ENCODE measurements around the gene DPEP3.
"Not testable (repeated sequence)": the region's sequence is repeated elsewhere in the genome, so short reads cannot be mapped to it uniquely, and the experiment has no call there.

Gene DPEP3

GRCh38 chr16:67993207-67994039 lies 13.1 kb upstream of the DPEP3 start:
- DNase-seq = peak; percentile 76

DNA sequence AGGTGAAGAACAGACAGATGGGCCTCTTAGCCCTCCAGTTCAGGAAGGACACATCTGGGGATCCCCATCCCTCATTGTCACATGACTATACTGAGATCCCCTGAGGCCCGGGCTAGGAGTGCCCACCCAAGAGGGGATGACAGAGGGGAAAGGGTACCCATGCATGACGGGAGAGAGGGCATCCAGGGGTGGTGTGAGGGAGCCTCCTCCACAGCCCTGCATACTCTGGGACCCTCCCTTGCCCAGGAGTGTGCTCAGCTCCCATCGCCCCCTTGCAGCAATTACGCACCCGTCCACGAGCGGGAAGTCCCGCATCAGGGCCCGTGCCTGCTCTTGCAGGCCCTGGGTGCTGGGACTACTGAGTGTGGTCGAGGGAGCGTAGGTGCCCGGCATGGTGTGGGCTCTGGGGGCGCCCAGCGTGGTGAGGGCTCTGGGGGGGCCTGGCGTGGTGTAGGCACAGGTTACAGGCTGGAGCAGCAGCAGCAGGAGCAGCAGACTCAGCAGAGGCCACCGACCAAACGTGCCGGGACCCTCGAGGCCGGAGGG lies 12.4 kb upstream of the DPEP3 start:
- DNase-seq = no peak

DNA sequence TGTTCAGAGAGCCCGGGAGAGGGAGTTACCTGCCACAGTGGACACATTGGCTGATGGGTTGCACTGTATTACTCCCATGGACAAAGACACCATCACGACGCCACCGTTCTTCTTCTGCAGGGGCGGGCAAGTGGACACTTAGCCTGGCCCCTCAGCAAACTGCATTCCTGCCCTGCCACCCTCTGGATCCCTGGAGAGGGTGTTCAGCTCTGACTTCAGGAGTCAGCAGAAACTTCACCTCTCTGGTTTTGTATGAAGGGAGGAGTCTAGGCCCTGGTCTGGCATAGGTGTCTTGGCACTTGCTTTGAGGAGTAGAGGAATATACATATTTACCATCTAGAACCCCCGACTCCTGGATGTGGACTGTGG lies 9.7 kb upstream of the DPEP3 start:
- no peak for DNase-seq

DNA sequence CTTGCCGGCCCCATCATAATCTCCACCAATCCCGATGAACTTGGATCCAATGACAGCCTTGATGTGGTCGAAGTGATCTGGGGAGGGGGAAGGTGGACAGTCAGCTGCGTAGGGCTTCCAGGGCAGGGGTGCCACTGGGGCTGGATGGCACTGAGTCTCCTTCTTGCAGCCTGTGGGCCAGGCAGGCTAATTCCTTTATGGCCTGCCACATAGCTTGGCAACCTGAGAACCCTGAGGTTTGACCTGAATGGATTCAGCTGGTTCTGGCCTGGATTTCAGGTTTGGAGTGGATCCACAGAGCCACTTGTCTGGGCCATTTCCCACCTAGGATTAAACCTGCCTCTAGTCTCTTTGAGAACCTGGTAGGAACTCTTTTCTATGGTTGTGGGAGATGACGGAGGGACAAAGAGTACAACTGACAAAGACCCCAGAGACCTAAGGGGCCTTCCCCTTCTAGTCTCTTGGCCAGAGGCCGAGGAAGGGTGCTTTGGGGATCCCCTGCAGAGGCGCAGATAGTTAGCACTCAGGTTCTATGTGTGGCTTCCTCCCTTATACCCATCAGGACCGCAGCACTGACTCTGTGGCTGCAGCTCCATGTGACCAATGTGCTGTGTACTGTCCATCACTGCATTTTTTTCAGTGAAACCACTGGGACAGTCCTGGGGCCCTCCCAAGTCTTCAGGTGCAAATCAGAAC lies 9.2 kb upstream of the DPEP3 start:
- no peak for DNase-seq

DNA sequence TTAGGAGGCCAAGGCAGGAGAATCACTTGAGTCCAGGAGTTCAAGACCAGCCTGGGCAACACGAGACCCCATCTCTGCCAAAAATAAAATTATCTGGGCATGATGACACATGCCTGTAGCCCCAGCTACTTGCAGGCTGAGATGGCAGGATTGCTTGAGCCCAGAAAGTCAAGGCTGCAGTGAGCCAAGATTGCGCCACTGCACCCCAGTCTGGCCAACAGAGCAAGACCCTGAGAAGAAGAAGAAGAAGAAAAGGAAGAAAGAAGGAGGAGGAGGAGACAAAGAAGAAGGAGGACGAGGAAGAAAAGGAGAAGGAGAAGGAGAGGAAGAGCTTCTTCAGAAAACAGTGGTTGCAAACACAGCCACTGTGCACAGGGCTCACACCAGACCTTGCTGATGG lies 8.4 kb upstream of the DPEP3 start:
- no peak for DNase-seq

GRCh38 chr16:67987460-67988160 lies 7.3 kb upstream of the DPEP3 start:
- DNase-seq = no peak

DNA sequence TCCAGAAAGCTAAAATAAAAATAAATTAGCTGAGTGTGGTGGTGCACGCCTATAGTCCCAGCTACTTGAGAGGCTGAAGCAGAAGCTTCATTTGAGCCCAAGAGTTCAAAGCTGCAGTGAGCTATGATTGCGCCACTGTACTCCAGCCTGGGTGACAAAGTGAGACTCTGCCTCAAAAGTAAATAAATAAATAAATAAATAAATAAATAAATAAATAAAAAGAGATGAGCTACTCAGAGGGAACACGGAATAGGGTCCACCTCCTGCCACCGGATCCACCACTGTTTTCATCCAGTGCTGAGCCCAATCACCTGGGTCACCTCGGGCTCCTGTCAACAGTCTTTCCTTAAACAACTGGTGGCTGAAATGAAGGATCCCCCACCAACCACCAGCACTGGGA lies 6.7 kb upstream of the DPEP3 start:
- DNase-seq = no peak

DNA sequence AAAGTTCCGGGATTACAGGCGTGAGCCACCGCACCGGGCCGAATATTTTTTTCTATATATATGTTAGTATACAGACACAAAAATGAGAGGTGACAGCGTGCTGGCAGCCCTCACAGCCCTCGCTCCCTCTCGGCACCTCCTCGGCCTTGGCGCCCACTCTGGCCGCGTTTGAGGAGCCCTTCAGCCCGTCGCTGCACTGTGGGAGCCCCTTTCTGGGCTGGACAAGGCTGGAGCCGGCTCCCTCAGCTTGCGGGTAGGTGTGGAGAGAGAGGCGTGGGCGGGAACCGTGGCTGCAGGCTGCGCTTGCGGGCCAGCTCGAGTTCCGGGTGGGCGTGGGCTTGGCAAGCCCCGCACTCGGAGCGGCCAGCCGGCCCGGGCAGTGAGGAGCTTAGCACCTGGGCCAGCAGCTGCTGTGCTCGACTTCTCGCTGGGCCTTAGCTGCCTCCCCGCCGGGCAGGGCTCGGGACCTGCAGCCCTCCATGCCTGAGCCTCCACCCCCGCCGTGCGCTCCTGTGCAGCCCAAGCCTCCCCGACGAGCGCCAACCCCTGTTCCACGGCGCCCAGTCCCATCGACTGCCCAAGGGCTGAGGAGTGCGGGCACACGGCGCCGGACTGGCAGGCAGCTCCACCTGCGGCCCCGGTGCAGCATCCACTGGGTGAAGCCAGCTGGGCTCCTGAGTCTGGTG lies 1.9 kb upstream of the DPEP3 start:
- no peak for DNase-seq

- no peak for DNase-seq
Measured at GRCh38 chr16:67977469-67978227, 2.7 kb downstream of the DPEP3 start.

GRCh38 chr16:67977005-67977404 lies 3.3 kb downstream of the DPEP3 start:
- no peak for DNase-seq

GRCh38 chr16:67976205-67976604 lies 4.1 kb downstream of the DPEP3 start:
- DNase-seq = no peak

DNA sequence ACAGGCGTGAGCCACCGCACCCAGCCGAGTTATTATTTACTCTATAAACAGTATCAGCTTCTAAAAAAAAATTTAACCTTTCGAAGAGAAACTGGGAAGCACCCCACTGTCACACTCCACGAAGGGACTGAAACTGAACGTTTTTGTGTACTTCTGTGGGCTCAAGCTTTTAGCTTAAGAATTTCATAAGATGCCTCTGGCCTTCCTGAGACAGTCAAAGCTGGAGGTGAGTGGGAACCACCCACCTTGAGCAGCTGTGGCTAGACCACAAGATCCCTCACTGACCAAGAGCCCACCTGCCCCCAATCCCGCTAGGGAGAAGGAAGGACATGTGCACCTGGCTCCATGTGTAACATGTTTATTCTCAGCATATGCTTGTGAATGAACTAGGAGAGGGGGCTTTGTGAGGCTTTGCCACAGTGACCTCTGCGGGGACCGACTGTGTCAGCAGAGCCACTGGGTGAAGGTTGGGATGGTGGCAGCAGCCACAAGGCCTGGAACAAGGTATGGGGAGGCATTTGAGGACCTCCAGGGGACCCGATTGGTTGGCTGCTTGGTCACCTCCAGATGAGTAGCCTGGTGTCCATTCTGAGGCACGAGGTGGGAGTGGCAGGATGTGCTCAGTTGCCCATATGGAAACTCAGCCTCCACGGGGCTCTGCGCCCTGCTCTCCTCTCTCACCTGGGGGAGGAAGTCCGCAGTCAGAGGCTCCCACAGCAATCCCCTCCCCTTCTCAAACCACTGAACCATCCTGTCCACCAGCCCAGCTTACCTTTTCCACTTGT lies 4.8 kb downstream of the DPEP3 start:
- no peak for DNase-seq

DNA sequence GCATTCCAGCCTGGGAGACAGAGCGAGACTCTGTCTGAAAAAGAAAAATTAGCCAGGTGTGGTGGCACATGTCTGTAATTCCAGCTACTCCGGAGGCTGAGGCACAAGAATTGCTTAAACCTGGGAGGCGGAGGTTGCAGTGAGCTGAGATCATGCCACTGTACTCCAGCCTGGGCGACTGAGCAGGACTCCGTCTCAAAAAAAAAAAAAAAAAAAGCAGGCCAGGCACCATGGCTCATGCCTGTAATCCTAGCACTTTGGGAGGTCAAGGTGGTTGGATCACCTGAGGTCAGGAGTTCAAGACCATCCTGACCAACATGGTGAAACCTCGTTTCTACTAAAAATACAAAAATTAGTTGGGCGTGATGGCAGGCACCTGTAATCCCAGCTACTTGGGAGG lies 8.0 kb downstream of the DPEP3 start:
- DNase-seq = not testable (repeated sequence)

- no peak for DNase-seq
Measured at GRCh38 chr16:67971111-67971510, 9.2 kb downstream of the DPEP3 start.

GRCh38 chr16:67969254-67970039 lies 10.9 kb downstream of the DPEP3 start:
- no peak for DNase-seq

- DNase-seq = peak; percentile 78
Measured at GRCh38 chr16:67968400-67969253, 11.7 kb downstream of the DPEP3 start, which contains the start of gene SLC12A4. SLC12A4 (minus strand) TSS chr16:67968637; CDS start chr16:67968553, 84 bp downstream.

GRCh38 chr16:67967958-67968399 lies 12.3 kb downstream of the DPEP3 start:
- DNase-seq = peak; percentile 22

DNA sequence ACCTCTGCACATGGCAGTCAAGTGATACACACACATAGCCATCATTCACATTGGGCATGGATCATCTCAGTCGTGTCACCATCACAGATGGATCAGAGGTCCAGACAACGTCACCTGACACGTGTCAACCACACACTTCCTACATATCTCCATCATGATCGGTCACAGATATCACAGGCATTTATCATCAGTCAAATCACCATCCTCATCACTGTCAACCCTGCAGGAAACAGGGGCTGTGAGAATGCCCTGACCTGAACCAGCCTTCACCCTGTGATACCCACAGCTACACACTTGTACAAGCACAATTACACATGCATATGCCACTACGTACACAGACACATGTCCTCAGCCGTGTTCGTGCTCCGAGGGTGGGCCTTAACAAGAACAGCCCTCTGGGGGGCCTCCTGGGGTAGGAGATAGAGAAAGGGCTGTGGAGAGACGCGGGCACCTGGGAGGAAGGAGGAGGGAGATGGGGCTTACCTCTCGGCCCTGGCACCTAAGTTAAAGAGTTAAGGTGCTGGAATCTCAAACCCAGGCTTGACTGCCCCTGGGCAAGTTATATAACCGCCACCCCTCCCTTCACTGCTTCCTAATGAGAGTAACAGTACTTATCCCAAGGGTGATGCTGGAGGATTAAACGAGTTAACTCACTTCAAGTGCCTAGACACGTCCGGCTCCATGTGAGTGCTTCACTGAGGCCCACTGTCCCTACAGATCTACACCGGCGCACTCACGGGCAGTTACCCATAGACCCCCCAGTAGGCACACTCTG lies 12.9 kb downstream of the DPEP3 start:
- no peak for DNase-seq

Measured in activated CD4-positive, alpha-beta T cell treated with anti-CD3 and anti-CD28 coated beads, Interleukin-2, amount 50 U/mL, for 1 hour (primary cell).